GM23338 (cell line): ENCODE results near the gene LRBA. TPM values are rescaled to one million over a fixed set of nuclear protein-coding genes. Genes with fewer than 3 reads are reported as not detected.

Experiments used
- ATAC-seq: fragments of 200-7000 bp; cut with Tn5 transposase; 3 replicates; pipeline ENCODE4 v1.9.1; 2020
- DNase-seq: peaks from one replicate; pipeline ENCODE4 v3.0.0-alpha.2; 2015; ENCODE audit warnings: low spot score
- H2AFZ ChIP-seq: fragments of 200-600 bp; sonication (generic); 2 replicates; pipeline ENCODE4 v1.8.0; 2016; ENCODE audit warnings: antibody characterized with exemption, mild to moderate bottlenecking, moderate library complexity
- H3F3A ChIP-seq: fragments of 200-600 bp; sonication (generic); replicated peaks from 2 replicates; pipeline ENCODE4 v1.8.0; 2017; ENCODE audit warnings: antibody characterized with exemption, mixed run types, low read depth
- H3K27ac ChIP-seq: fragments of 200-600 bp; sonication (generic); 2 replicates; pipeline ENCODE4 v1.6.1; 2016; ENCODE audit warnings: low read depth
- H3K27me3 ChIP-seq: fragments of 200-600 bp; sonication (generic); 2 replicates; pipeline ENCODE4 v1.8.0; 2016; ENCODE audit warnings: mild to moderate bottlenecking, mixed run types, moderate library complexity; ENCODE audit not compliant: insufficient read depth
- H3K36me3 ChIP-seq: fragments of 200-600 bp; sonication (generic); 2 replicates; pipeline ENCODE4 v1.8.0; 2016; ENCODE audit warnings: mild to moderate bottlenecking; ENCODE audit not compliant: insufficient read depth
- H3K4me1 ChIP-seq: fragments of 200-600 bp; sonication (generic); 2 replicates; pipeline ENCODE4 v1.8.0; 2016; ENCODE audit warnings: mild to moderate bottlenecking, moderate library complexity; ENCODE audit not compliant: insufficient read depth
- H3K4me2 ChIP-seq: fragments of 200-600 bp; sonication (generic); 2 replicates; pipeline ENCODE4 v1.7.1; 2017; ENCODE audit warnings: mixed run types
- H3K4me3 ChIP-seq: fragments of 200-600 bp; sonication (generic); 2 replicates; pipeline ENCODE4 v1.6.1; 2016; ENCODE audit warnings: mixed run types
- H3K79me2 ChIP-seq: fragments of 200-600 bp; sonication (generic); replicated peaks from 2 replicates; pipeline ENCODE4 v1.8.0; 2017; ENCODE audit warnings: mild to moderate bottlenecking; ENCODE audit not compliant: insufficient read depth
- H3K9me2 ChIP-seq: fragments of 200-600 bp; sonication (generic); 2 replicates; pipeline ENCODE4 v1.8.0; 2017; ENCODE audit not compliant: insufficient read depth
- H4K20me1 ChIP-seq: fragments of 200-600 bp; sonication (generic); replicated peaks from 2 replicates; pipeline ENCODE4 v1.8.0; 2017; ENCODE audit warnings: mild to moderate bottlenecking; ENCODE audit not compliant: insufficient read depth
- H3K27ac Mint-ChIP-seq: 2 replicates; pipeline ENCODE4 v1.8.0; 2020; ENCODE audit warnings: inconsistent platforms, mild to moderate bottlenecking, moderate library complexity, mixed read lengths
- H3K27me3 Mint-ChIP-seq: 3 replicates; pipeline ENCODE4 v1.8.0; 2022; ENCODE audit warnings: low read depth, mild to moderate bottlenecking, moderate library complexity, mixed read lengths, inconsistent platforms; ENCODE audit not compliant: insufficient read depth, poor library complexity
- H3K36me3 Mint-ChIP-seq: 3 replicates; pipeline ENCODE4 v1.8.0; 2021; ENCODE audit warnings: low read depth, mild to moderate bottlenecking, inconsistent platforms, moderate library complexity, mixed read lengths
- H3K4me1 Mint-ChIP-seq: 3 replicates; pipeline ENCODE4 v1.8.0; 2020; ENCODE audit warnings: mild to moderate bottlenecking, inconsistent platforms, mixed read lengths
- H3K4me3 Mint-ChIP-seq: 3 replicates; pipeline ENCODE4 v1.8.0; 2021; ENCODE audit warnings: moderate library complexity, mild to moderate bottlenecking, inconsistent platforms, mixed read lengths
- H3K9me3 Mint-ChIP-seq: 3 replicates; pipeline ENCODE4 v1.8.0; 2020; ENCODE audit warnings: moderate library complexity, mild to moderate bottlenecking, inconsistent platforms, mixed read lengths
- CREB1 ChIP-seq: fragments of 250-450 bp; sonication (Bioruptor Pico); IDR thresholded peaks from 2 replicates; pipeline ENCODE4 v1.5.0; 2020; ENCODE audit warnings: low read depth, mild to moderate bottlenecking, moderate library complexity
- CTCF ChIP-seq, 2 experiments: fragments of 200-600 bp in 1 of 2; sonication (generic) in 1 of 2; conservative IDR thresholded peaks; 2 replicates each; pipeline versions ENCODE4 v1.5.1 to v1.6.1; 2016 to 2017; ENCODE audit warnings: antibody characterized with exemption in 2 of 2, low read depth in 2 of 2, mild to moderate bottlenecking in 2 of 2, moderate library complexity in 1 of 2
- ETS1 ChIP-seq: IDR thresholded peaks from 2 replicates; pipeline ENCODE4 v1.6.1; 2016; ENCODE audit warnings: antibody characterized with exemption
- EZH2 ChIP-seq: fragments of 200-600 bp; sonication (generic); IDR thresholded peaks from one replicate; pipeline ENCODE4 v1.8.0; 2017; ENCODE audit warnings: antibody characterized with exemption, mild to moderate bottlenecking, low read depth; ENCODE audit not compliant: unreplicated experiment
- EZH2phosphoT487 ChIP-seq: fragments of 200-600 bp; sonication (generic); IDR thresholded peaks from one replicate; pipeline ENCODE4 v1.8.1; 2018; ENCODE audit warnings: antibody characterized with exemption; ENCODE audit not compliant: unreplicated experiment
- JUNB ChIP-seq: IDR thresholded peaks from one replicate; pipeline ENCODE4 v1.6.1; 2016; ENCODE audit warnings: antibody characterized with exemption; ENCODE audit not compliant: unreplicated experiment
- NANOG ChIP-seq: IDR thresholded peaks from 2 replicates; pipeline ENCODE4 v1.6.1; 2016; ENCODE audit warnings: antibody characterized with exemption, borderline replicate concordance
- POLR2AphosphoS5 ChIP-seq: IDR thresholded peaks from 2 replicates; pipeline ENCODE4 v1.6.1; 2016; ENCODE audit warnings: antibody characterized with exemption, low read depth
- STAT1 ChIP-seq: IDR thresholded peaks from one replicate; pipeline ENCODE4 v1.6.1; 2016; ENCODE audit warnings: antibody characterized with exemption; ENCODE audit not compliant: unreplicated experiment
- ZNF114 ChIP-seq: fragments of 250-450 bp; sonication (Bioruptor Pico); IDR thresholded peaks from 2 replicates; pipeline ENCODE4 v1.5.0; 2020; ENCODE audit warnings: mild to moderate bottlenecking, moderate library complexity
- ZNF331 ChIP-seq: fragments of 250-450 bp; sonication (Bioruptor Pico); IDR thresholded peaks from 2 replicates; pipeline ENCODE4 v1.5.0; 2020; ENCODE audit warnings: low read depth, mild to moderate bottlenecking, moderate library complexity
- ZNF462 ChIP-seq: fragments of 250-450 bp; sonication (Bioruptor Pico); IDR thresholded peaks from 2 replicates; pipeline ENCODE4 v1.5.0; 2020; ENCODE audit warnings: mild to moderate bottlenecking, moderate library complexity
- polyA plus RNA-seq: library from polyadenylated mRNA; unstranded; fragments of >200 nt; fragmentation: Nextera tagmentation; extraction: Ambion mirVana; gene quantifications from 2 replicates; pipeline ENCODE4 v1.2.1, GENCODE V29; 2016
- total RNA-seq: library from RNA; depleted of rRNA; stranded (reverse); fragments of >200 nt; shearing (Covaris generic); gene quantifications from 2 replicates; pipeline ENCODE4 v1.2.3, GENCODE V29; 2014

The LRBA gene
- total and polyA plus RNA-seq, 2 experiments from 2014 or later: 23.3 to 126 TPM

GRCh38 chr4:150250998-150251651, 764.0 kb downstream of the LRBA start:
- peaks cover 4% of the 10 kb centered on the region; the same call in 2 of the 3 replicates for H3K9me3 Mint-ChIP-seq
- H3K4me1 Mint-ChIP-seq: peaks cover 10% of the 10 kb centered on the region; the same call in 2 of the 3 replicates
- H3K4me1 ChIP-seq: peaks cover 12% of the 10 kb centered on the region; the same call in 1 of the 2 replicates
- H3K9me2 ChIP-seq: no peaks in the 10 kb centered on the region
- no peaks in the 10 kb centered on the region for H3K27me3 ChIP-seq
- no peaks in the 10 kb centered on the region for H3K36me3 ChIP-seq
- no peaks in the 10 kb centered on the region for H3K79me2 ChIP-seq
- H2AFZ ChIP-seq: no peak overlapping the region
- ATAC-seq: no peak
- TF ChIP-seq ZNF331 (CRISPR knock-in tag) (no peak), ETS1 (no peak)
- H3K4me2 ChIP-seq: no peak overlapping the region
- no peak for DNase-seq
- no peak overlapping the region for H3K27ac Mint-ChIP-seq
- H3K4me3 ChIP-seq: no peak overlapping the region
- no peak overlapping the region for H3K27ac ChIP-seq
- H3K27me3 Mint-ChIP-seq: peaks cover 17% of the 10 kb centered on the region
- no peaks in the 10 kb centered on the region for H3F3A ChIP-seq
- no peaks in the 10 kb centered on the region for H3K36me3 Mint-ChIP-seq
- H4K20me1 ChIP-seq: no peaks in the 10 kb centered on the region
- H3K4me3 Mint-ChIP-seq: no peak overlapping the region

GRCh38 chr4:150250293-150250997, 764.6 kb downstream of the LRBA start:
- H3K27me3 ChIP-seq: no peaks in the 10 kb centered on the region
- Mint-ChIP-seq H3K4me3 (no peak overlapping the region), H3K27ac (no peak overlapping the region), H3K9me3 (peaks cover 4% of the 10 kb centered on the region; the same call in 2 of the 3 replicates), H3K36me3 (no peaks in the 10 kb centered on the region), H3K4me1 (peaks cover 8% of the 10 kb centered on the region; the same call in 2 of the 3 replicates), H3K27me3 (peaks cover 17% of the 10 kb centered on the region)
- no peak overlapping the region for H3K4me3 ChIP-seq
- H3K4me1 ChIP-seq: peaks cover 12% of the 10 kb centered on the region; the same call in 1 of the 2 replicates
- no peak overlapping the region for H3K27ac ChIP-seq
- H2AFZ ChIP-seq: no peak overlapping the region
- ATAC-seq (no peak; the same call in 2 of the 3 replicates), DNase-seq (no peak)
- no peaks in the 10 kb centered on the region for H3K9me2 ChIP-seq
- H3K36me3 ChIP-seq: no peaks in the 10 kb centered on the region
- H4K20me1 ChIP-seq: no peaks in the 10 kb centered on the region
- H3K4me2 ChIP-seq: no peak overlapping the region
- no peaks in the 10 kb centered on the region for H3F3A ChIP-seq
- H3K79me2 ChIP-seq: no peaks in the 10 kb centered on the region
- no peak for TF ChIP-seq ZNF114 (CRISPR knock-in tag)
- no peak for TF ChIP-seq EZH2phosphoT487
- TF ChIP-seq NANOG: no peak
- no peak for TF ChIP-seq JUNB
- no peak for TF ChIP-seq CREB1 (CRISPR knock-in tag)
- TF ChIP-seq POLR2AphosphoS5: no peak
- TF ChIP-seq EZH2: no peak
- TF ChIP-seq ZNF462 (CRISPR knock-in tag): no peak
- TF ChIP-seq CTCF (conservative IDR thresholded peaks at IDR 0.05; ENCODE audit: low read depth in 2 of 2): no peak
- TF ChIP-seq STAT1: no peak
